Fibroblast of upper back skin (primary cell): ENCODE data around the gene CCDC57.

Experiments
- DNase-seq: peaks from one replicate; pipeline ENCODE4 v3.0.0-alpha.2; 2013

Gene CCDC57

DNA sequence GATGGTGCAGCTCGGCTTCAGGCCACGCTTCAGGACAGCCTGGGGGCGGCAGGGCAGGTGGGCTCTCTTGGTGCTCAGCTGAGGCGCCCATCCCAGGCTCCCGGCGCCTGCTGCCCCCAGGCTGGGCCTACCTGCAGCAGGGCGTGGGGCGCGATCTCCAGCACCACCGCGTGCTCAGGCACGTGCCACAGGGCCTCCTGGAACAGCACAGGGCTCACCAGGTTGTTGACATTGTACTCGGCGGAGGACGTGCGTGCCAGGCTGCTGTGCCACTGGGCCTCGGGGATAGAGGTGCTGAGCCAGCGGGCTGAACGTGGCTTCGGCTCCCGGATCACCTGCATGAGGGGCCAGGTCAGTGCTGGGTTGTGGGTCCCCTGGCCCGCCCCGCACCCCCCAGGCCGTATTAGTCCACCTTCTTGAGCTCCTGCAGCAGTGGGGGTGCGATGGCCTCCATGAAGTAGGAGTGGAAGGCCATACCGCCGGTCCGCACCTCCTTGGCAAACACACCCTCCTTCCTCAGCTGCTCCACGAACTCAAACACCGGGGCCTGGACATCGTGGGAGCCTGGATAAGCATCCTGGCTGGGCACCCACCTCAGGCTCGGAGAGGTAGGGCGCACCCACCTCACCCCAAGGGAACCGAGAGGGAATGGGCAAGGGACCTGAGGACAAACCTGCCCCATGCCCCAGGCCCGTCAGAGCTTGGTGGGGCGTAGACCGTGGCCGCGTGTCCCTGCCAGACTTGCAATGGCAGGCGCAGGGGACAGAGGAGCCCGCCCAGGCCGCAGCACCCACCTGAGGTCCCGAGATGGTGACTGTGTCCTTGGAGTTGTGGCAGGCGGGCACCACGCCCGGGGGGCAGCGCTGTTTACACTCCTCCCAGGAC is 123.6 kb downstream of the CCDC57 start:
- DNase-seq = no peak

GRCh38 chr17:82087961-82088837 is 124.4 kb downstream of the CCDC57 start:
- DNase-seq = no peak

GRCh38 chr17:82086941-82087906 is 125.4 kb downstream of the CCDC57 start:
- DNase-seq = no peak

DNA sequence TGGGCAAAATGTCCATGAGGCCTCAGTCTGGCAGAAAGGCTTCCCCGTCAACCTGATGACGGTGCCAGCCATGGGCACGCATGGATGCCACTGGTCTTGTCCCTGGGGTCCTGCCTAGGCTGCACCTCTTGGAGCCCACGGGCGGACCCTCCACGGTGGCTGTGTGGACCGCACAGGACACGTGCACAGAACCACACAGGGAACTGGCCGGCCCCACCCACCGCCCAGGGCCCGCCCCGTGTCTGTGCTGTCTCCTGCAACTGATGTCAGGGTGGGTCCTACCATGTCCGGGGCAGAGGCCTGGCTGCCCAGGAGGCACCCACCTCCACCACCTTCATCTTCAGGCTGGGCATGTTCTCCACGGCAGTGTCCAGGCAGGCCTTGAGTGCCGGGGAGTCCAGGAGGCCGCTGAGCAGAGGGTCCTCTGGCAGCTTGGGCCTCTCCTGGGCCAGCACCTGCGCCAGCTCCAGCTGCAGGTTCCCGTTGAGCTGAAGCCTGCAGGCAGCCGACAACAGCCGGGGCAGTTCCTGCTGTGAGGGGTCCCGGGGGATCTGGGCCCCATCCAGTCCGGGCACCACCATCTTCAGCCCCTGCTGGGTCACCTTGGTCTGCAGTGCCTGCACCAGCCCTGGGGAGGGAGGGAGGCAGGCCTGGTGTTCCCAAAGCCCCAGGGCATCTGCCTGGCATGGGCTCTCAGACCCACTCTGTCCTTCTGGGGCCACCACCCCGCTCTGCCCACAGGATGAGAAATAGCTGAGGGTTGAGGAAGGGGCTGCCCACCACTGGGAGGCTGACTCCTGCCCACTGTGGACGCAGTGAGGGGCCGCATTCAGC is 126.5 kb downstream of the CCDC57 start:
- no peak for DNase-seq

GRCh38 chr17:82085031-82085861 is 127.4 kb downstream of the CCDC57 start:
- DNase-seq = no peak

GRCh38 chr17:82084373-82085030 is 128.1 kb downstream of the CCDC57 start:
- DNase-seq = no peak

DNA sequence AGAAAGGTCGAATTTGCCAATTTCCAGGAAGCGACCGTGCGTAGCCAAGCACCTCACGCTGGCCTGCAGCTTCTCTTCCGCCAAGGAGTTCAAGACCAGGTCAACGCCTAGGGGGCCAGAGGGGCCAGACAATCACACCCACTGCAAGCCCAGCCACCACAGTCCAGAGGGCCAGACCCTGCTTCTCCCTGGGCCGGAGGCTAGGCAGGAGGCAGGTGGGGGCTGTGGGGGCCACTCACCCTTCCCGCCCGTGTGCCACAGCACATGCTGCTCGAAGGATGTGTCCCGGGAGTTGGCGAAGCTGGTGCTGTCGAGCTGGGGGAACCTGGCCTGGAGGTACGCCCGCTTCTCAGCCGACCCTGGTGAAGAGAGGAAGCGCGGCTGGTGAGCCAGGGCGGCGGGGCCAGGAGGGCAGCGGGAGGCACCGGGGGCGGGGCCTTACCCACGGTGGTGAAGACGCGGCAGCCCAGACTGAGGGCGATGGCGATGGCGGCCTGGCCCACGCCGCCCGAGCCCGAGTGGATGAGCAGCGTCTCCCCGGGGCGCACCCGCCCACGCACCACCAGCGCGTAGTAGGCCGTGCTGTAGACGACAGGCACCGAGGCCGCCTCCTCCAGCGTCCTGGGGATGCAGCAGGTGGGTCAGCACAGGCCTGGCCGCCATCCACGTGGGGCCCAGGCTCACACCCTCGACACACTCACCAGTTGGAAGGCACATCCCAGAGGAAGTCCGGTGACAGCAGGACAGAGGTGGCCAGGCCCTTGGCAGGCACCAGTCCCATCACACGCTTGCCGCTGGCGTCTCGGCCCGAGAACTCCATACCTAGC is 128.9 kb downstream of the CCDC57 start:
- no peak for DNase-seq

DNA sequence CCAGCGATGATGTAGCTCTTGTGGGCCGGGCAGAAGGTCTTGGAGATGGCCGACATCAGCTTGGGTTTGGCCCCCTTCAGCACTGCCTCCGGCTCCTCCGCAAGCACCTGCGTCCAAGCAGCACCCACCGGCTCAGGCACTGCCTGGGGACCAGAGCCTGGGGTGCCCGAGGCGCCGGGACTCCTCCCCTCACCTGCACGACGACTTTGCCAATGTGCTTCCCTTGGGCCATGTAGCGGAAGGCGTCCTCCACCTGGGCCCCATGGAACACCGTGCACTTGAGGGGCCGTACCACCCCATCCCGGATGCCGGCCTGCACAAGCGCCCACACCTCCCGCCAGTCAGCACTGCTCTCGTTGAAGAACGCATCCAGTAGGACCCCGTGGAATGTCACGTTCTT is 129.6 kb downstream of the CCDC57 start:
- DNase-seq = no peak

GRCh38 chr17:82082456-82082855 is 130.2 kb downstream of the CCDC57 start:
- no peak for DNase-seq

DNA sequence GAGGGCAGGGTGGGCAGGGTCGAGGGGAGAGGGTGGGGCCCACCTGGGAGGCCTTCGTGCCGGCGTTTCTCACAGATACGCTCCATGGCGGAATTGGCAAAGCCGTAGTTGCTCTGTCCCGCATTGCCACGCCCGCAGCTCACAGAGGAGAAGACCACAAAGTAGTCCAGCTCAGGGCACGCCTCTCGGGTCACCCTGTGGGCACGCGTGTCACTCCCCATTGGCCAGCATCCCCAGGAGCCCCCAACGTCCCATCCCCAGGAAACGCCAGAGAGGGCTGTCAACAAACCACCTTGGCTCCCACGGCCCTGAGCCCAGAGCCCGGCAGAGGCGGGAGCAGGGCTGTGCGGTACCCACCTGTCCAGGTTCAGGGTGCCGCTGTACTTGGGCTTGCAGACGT is 130.7 kb downstream of the CCDC57 start:
- DNase-seq = no peak

DNA sequence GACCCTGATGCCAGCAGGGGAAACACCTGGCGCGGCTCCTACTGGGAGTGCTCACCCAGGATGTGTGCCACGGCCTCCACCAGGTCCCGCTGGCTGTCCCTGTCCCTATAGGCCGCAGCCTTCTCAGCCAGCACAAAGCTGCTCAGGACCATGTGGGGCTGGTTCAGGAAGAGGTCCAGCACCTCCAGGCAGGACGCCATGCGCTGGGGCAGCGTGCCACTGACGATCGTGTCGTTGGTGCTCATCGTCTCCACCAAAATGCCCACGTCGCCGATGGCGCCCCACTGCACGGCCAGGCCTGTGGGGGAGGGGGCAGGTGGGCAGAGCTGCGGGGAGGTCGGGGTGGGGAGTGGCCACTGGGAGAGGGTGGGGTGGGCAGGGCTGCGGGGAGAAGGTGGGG is 131.1 kb downstream of the CCDC57 start:
- DNase-seq = no peak

DNA sequence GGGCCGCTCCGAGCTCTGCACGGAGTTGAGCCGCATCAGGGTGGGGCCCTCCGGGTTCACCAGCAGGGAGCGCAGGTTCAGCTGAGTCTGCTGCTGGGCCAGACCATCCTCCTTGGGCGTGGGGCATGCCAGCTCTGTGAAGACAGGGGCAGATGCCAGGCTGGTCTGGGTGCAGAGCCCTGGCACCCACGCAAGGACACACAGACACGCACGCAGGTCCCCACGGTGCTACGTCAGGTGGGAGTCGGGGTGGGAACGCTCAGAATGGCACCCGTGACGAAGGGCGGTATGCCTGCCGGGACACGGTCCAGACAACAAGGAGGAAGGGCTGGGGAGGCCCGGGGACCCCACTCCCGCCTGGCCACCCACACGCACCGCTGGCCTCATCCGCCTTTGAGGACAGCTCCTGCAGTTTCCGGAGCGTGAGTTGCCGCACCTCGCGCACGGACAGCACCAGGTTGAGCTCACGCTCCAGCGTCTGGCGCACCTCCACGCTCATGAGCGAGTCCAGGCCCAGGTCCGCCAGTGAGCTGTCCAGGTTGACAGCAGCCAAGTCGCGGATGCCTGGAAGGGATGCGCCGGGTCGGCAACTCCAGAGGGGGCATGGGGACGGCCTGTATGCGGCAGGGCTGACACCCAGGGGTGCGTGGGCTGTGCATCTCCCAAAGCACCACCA is 131.7 kb downstream of the CCDC57 start:
- no peak for DNase-seq

DNA sequence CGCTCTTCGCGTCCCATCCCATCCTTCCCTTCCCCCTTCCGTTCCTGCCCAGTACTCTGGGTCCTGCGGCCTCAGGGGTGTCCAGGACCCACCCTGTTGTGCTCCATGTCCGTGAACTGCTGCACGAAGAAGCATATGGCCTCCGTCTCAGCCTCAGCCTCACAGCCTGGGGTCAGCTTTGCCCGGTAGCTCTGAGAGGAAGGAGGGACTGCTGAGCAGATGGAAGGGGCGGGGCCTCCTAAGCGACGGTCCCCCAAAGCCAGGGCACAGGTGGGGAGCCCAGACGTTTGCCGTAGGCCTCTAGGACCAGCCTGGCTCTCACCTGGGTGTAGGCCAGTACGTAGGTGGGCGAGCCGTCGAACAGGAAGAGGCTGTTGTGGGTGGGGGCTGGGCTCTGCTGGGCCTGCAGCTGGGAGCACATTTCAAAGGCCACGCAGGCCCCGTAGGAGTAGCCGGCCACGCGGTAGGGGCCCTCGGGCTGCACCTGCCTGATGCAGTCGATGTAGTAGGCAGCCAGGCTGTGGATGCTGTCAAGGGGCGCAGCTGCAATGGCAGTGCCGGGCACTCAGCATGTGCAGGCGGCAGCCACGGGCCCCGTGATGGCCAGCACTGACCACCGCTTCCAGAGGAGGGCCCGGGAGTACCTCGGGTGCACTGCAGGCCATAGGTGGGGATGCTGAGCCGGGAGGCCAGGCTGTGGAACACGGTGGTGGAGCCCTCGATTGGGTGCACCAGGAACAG is 132.4 kb downstream of the CCDC57 start:
- no peak for DNase-seq

GRCh38 chr17:82079001-82079677 is 133.5 kb downstream of the CCDC57 start:
- no peak for DNase-seq

DNA sequence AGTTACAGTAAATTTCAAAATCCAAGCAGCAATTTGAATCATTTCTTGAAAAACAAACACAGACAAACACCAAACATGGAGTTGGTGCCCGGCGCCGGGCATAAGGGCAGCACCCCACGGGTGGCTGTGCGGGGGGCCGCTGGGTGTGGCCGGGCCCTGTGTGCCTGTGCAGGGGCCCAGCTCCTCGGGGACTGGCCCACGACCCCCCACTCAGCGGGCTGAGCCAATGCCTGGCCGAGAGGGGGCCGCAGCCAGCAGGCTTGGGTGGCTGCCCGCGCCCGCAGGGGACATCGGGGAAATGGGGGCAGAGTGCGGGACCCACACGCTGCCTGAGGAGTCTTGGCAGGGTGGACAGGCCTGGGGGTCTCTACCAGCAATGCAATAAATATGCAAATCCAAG is 134.2 kb downstream of the CCDC57 start:
- DNase-seq = no peak

DNA sequence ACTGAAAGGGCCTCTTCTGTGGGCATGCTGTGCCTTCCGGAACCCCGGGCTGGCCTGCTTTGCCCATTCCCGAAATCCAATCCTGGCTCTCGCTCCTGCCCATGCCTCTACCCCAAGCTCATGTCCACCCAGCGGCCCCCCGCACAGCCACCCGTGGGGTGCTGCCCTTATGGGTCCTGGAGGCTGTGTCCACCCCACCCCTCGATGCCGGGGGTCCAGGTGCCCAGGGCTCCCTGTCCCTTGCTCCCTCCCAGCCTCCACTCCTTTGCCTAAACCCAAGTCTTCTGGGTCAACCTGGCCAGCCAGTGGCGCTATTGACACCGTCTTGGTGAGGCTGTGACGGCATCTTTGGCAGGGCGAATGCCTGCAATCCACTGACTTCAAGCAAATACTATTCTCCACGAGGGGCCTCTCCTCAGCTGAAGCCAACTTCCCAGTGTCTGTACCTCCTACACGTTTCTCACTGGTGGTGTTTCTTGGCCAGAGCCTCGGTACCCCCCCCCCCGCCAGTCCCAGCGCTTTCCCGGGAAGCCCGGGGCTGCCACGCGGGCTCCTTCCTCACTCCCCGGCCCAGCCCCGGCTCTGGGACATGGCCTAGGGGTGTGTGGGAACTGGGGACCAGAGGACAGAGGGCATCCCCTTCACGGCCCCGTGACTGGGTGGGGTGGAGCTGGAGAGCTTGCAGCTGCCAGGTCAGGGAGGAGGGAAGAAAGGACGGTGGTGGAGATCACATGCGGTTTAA is 134.9 kb downstream of the CCDC57 start:
- no peak for DNase-seq
